HG03565 (cell line): Measurements from ENCODE around the gene PPP4R3A.
"Not testable (repeated sequence)": the region's sequence is repeated elsewhere in the genome, so short reads cannot be mapped to it uniquely, and the experiment has no call there.

Experiments
- ATAC-seq: cut with Tn5 transposase; IDR thresholded peaks from one replicate; pipeline ENCODE4 v1.9.1; 2021; ENCODE audit warnings: mild to moderate bottlenecking, moderate library complexity; ENCODE audit not compliant: unreplicated experiment

The PPP4R3A gene

DNA sequence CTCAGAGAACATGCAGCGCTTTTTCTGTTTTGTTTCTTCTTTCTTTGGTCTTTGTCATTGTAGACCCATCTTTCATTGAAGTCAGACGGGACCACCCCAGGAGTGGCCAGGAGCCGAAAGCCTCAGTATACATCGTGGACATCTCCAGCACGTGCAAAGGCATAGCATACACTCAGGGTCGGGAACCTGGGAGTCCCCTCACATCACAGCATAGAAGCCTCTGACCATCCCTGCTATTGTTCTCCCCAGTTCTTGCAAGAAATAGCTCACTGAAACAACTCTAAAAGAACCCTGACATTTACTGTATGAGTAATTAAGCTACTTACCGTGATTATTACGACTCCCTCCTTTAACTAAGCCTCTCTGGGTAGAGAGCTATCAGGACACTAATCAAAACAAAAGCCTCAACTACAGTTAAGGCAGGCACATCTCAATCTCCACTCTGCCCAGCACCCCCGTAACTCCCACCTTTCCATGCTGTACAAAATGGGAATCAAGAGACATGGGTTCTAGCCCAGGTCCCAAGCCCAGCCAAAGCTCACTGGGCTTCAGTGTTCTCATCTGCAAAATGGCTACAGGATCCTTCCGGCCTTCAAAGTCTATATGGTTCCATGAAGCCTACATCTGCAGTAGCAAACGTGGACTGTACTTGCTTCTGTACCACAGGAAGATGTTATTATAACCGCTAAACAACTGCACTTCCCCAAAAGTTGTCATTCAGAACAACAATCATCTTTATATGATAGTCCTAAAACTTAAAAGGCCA is 99.2 kb downstream of the PPP4R3A start:
- no peak for ATAC-seq

GRCh38 chr14:91409928-91410718 is 100.0 kb downstream of the PPP4R3A start:
- ATAC-seq = no peak

DNA sequence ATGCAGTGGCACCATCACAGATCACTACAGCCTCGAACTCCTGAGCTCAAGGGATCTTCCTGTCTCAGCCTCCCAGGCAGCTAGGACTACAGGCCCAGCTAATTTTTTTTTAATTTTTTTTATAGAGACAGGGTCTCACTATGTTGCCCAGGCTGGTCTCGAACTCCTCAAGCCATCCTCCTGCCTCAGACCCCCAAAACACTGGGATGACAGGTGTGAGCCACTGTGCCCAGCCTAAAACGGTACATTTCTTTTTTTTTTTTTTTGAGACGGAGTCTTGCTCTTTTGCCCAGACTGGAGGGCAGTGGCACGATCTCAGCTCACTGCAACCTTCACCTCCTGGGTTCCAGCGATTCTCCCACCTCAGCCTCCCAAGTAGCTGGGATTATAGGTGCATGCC is 100.9 kb downstream of the PPP4R3A start:
- ATAC-seq = not testable (repeated sequence)
